ENCODE measurements around the gene IRX4.
"Not testable (repeated sequence)": the region's sequence is repeated elsewhere in the genome, so short reads cannot be mapped to it uniquely, and the experiment has no call there.

Gene IRX4

GRCh38 chr5:1855075-1855474, 27.6 kb downstream of the IRX4 start:
- DNase-seq: no peak

DNA sequence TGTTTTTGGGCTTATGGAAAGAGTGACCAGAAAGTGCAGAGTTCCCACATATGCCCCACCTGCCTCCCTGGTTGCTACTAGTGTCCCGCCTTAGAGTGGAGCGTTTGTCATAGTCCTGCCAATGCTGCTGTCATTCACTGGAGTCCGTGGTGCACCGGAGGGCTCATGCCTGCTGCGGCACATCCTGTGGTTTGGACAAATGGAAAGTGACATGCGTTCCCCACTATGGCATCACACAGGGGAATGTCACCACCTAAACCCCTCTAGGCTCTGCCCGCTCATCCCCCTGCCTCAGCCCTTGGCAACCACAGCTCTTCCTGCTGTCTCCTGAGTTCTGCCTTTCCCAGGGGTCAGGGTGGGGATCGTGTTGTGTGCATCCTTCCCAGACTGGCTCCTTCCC, 29.2 kb downstream of the IRX4 start:
- DNase-seq: no peak

- DNase-seq: no peak
These were observed 30.3 kb downstream of the IRX4 start for GRCh38 chr5:1852324-1852947.

DNA sequence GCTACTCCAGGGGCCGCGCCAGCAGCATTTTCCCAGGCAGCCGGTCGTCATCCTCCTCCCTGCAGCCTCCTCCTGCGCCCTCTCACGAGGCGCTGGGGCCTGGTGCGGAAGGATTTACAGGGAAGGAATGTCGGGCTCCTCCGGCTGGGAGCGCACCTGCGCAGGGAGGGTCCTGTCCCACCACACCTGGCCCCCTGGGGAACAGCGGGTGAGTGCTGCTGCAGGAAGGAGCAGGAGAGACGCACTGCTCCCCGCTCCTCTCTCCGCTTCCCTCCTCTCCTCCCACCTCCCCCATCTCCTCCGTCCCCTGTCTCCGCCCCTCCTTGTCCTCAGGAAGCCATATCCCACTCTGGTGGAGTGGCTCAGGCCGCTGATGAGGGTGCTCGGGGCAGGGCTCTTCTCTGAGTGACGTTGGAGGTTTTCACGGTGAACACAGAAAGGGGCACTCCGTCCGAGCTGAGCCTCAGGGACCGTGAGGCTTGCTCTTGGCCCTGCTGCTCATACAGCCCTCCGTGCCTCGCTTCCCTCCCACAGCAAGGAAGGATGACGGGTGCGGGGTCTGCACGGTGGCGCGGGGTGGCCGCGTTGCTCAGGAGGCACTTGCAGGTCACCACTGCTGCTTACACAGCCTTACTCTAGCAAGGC, 31.3 kb downstream of the IRX4 start:
- DNase-seq: no peak

- DNase-seq: no peak
These were observed 32.2 kb downstream of the IRX4 start for GRCh38 chr5:1850324-1851154.

DNA sequence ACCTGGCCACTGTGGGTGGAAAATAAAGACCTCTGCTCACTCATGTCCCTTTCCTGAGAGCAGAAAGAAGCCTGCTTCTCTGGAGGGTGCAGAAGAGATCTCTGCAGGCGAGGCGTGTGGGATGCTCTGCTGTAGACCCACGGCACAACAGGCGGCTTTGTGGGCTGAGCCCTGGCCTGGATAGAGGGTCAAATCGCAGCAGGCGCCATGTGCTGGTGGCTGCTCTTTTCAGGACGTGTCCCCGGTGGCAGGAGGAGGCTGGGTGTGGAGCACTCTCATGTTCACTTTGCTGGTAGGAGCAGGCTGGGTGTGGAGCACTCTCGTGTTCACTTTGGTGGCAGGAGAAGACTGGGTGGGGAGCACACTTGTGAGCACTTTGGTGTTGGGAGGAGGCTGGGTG, 35.1 kb downstream of the IRX4 start:
- no peak for DNase-seq

- no peak for DNase-seq
These were observed 35.7 kb downstream of the IRX4 start for GRCh38 chr5:1847056-1847455.

- no peak for DNase-seq
These were observed 36.1 kb downstream of the IRX4 start for GRCh38 chr5:1846583-1846982.

DNA sequence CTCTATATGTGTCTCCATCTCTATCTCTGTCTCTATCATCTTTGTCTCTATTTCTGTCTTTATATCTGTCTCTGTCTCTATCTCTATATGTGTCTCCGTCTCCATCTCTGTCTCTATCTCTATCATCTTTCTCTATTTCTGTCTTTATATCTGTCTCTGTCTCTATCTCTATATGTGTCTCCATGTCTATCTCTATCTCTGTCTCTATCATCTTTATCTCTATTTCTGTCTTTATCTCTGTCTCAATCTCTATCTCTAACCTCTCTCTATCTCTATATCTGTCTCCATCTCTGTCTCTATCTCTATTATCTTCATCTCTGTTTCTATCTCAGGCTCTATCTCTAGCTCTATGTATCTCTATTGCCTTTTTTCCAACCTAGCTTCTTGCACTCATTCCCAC, 37.0 kb downstream of the IRX4 start:
- DNase-seq: no peak

DNA sequence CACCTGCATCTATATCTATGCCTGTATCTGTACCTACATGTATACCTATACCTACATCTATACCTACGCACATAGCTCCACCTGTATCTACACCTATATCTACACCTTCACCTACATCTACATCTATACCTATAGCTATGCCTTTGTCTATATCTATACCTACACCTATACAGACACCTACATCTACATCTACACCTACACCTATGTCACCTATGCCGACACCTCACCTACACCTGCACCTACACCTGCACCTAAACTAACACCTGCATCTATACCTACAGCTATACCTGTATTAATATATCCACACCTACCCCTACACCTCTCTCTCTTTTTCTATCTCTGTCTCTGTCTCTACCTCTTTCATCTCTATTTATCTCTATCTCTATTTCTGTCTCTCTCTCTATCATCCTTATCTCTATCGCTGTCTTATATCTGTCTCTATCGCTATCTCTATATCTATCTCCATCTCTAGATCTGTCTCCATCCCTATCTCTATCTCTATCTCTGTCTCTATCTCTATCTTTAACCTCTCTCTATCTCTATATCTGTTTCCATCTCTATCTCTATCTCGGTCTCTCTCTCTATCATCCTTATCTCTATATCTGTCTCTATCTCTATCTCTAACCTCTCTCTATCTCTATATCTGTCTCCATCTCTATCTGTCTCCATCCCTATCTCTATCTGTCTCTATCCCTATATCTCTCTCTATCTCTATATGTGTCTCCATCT, 37.9 kb downstream of the IRX4 start:
- DNase-seq: no peak

DNA sequence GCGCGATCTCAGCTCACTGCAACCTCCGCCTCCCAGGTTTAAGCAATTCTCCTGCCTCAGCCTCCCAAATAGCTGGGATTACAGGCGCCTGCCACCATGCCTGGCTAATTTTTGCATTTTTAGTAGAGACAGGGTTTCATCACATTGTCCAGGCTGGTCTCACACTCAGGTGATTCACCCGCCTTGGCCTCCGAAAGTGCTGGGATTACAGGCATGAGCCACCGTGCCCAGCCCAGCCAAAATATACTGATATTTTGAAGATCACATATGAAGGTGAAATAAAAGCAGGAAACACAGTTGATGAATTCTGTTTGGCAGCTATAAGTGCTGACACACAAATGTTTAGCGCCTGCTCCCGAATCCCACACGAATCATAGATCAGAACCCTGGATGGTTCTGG, 39.0 kb downstream of the IRX4 start:
- not testable (repeated sequence) for DNase-seq

- DNase-seq: no peak
These were observed 40.5 kb downstream of the IRX4 start for GRCh38 chr5:1842004-1842819.

DNA sequence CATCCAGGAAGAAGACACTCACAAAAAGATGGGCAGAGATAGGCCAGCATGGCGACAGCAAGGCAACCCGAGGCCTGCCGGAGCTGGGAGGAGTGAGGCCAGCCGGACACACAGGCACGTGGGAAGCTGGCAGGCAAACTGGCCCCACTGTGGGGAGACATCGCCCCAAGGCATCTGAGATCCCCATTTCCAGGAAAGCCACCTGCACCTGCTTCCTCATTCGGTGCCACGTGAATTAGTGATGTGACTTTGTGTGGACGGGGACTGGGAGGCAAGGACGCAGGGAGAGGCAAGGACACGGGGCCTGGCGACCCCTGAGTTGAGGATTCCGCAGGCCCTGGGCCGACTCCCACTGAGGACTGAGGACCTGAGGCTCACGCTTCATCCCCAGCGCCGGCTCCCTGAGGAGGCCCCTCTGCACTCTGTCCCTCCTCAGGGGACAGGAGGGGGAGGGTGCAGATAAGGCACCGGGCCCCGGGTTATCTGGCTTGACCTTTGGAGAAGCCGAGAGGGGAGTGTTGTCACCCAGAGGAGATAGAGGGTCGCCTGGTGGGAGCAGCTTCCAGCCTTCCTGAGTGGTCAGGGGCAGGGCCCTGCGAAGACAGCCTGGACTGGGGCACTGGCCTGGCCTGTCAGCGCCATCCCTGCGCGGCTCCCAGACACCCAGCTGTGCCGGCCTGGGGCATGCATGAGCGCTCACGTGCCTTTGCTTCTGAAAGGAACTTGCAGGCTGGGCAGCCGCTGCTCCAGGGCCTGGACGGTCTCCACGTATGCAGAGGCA, 41.8 kb downstream of the IRX4 start:
- DNase-seq: no peak

- no peak for DNase-seq
These were observed 42.6 kb downstream of the IRX4 start for GRCh38 chr5:1840071-1840547.

DNA sequence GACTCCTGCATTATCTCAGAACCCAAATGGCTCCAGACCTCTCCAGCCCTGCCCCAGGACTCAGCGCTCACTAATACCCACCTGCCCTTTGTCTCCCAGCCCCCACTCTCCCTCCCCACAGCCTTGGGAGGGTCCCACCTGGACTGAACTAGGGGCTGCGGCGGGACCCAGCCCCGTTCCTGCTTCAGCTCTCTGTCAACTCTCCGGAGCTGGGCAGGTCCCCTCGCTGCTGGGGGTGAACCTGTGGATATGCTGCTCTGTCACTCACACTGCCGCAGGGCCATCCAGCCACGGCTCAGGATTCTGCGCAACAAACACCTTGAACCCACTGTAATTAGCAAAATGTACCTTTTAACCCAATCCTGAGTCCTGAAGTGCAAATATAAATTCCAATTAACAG, 44.7 kb downstream of the IRX4 start:
- no peak for DNase-seq

GRCh38 chr5:1836891-1837880, 45.5 kb downstream of the IRX4 start:
- no peak for DNase-seq

GRCh38 chr5:1836176-1836890, 46.4 kb downstream of the IRX4 start:
- DNase-seq: no peak

- no peak for DNase-seq
These were observed 47.3 kb downstream of the IRX4 start for GRCh38 chr5:1835431-1835830.

GRCh38 chr5:1834721-1835429, 47.9 kb downstream of the IRX4 start:
- no peak for DNase-seq

All from NCI-H1694 (cell line).